GM12892 (cell line): Measurements from ENCODE around the gene ELMOD3.
"Not testable (repeated sequence)": the region's sequence is repeated elsewhere in the genome, so short reads cannot be mapped to it uniquely, and the experiment has no call there.

Experiments used
- DNase-seq: peaks from one replicate; pipeline ENCODE4 v3.0.0; 2011; ENCODE audit not compliant: insufficient read length
- FAIRE-seq: peaks from 2 replicates; lab custom pipeline; 2011; peaks lifted over from hg19 to GRCh38; lab: Jason Lieb, UNC
- POLR2A ChIP-seq: IDR thresholded peaks from 2 replicates; pipeline ENCODE4 v1.6.1; 2011; ENCODE audit warnings: low read depth, low read length, control low read depth
- POLR2AphosphoS5 ChIP-seq: IDR thresholded peaks from 2 replicates; pipeline ENCODE4 v1.6.1; 2011; ENCODE audit warnings: low read depth, low read length, control low read depth
- TAF1 ChIP-seq: IDR thresholded peaks from 2 replicates; pipeline ENCODE4 v1.6.1; 2011; ENCODE audit warnings: low read depth, mild to moderate bottlenecking, control low read depth, low read length, borderline replicate concordance

Gene ELMOD3

DNA sequence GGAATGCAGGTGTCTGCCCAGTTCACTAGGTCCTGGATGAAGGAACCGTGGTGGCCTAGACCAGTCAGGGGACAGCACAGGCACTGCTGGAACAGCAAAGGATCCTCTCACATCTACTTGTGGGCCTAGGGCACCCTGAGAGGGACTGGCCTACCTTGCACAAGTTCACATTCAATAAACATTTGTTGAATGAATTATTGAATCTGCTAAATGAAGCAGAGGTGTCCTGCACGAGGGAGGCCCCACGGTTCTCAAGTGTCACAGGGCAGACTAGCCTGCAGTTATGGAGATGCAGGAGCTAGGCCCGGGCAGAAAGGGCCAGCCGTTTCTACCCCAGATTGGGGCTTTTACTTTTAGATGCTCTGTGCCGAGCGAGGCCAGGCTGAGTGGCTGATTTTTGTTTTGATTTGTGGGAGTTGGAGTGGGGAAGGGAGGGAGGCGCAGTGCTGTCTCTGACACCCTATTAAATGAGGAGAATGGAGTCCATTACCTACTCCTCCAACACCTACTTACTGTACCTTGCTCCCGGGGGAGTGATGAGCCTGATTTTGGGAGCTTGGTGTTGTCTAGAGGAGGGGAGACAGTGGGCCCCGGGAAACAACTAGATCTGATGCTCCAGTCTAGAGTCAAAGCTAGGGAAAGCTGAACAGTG, 82.4 kb downstream of the ELMOD3 start:
- FAIRE-seq (peak; percentile 14), DNase-seq (no peak)
- TF ChIP-seq POLR2A (no peak), POLR2AphosphoS5 (no peak), TAF1 (no peak)

DNA sequence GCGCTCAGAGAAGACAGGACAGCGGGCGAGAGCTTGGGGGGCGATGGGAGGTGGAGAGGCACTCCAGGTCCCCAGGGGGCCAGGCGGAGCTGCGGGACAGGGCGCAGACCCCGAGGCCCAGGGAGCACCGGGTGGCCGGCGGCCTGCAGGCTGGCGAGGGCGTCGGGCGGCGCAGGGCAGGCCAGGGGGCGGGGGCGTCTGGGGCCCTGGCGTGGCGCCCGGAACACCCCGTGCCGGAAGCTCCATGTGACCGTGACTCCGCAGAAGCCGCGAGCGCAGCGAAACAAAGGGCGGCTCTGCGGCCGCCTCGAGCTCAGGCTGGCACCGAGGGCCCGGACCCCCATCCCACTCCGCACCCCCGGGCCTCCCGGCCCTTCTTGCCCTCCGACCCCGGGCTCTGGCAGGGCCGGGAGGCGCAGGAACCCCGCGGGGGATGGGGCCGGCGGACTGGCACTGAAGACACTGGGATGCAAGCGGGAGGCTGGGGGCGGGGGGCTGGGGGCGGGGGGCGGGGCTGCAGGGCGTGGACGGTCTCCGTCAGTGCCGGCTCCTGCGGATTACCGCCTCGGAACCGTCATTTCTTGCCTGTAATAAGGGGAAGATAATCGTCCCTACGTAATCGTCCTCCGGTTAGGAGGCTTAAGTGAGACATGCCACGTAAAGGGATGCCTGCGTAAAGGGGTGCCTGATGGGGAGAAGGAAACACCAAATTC, 83.1 kb downstream of the ELMOD3 start:
- DNase-seq (peak; percentile 90), FAIRE-seq (peak; percentile 77)
- TF ChIP-seq POLR2AphosphoS5 (peak; percentile 68), TAF1 (no peak), POLR2A (peak; percentile 67)

DNA sequence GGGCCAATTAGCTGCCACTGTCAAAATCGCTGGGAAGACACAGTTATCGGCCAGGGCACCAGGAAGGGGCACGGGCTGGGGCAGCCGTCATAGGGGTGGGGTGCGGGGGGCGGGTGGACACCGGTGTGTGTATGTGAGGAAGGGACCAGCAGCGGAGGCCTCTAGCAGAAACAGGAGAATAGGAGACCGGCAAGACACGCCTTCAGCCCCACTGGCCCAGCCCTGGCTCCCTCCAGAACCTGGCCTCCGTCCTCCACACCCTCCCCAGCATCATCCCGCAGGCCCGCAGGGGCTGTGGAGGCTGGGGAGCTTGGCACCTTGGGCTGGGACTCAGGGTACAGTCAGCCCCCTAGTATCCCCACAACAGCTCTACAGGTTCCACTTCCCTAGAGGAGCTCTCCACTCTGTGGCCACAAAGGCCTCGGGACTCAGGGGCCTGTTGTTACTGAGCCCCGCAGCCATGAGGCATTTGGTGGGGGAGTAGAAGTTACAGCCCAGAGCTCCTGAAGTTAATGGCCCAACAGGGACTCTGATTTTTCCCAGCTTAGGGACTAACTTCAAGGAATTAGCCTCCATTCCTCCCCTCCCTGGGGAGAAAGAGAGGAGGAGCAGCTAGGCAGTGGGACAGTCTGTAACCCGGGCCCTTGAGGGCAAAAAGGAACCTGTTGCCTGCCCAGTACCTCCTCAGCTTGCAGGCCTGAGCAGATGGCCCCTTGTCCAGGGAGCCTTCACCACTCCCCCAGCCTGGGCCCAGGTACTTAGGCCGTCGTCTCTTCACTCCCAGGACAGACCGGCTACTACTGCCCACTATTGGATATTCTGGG, 83.8 kb downstream of the ELMOD3 start:
- no peak for FAIRE-seq
- no peak for TF ChIP-seq POLR2A
- no peak for TF ChIP-seq POLR2AphosphoS5
- TF ChIP-seq TAF1 = no peak
- DNase-seq = no peak

DNA sequence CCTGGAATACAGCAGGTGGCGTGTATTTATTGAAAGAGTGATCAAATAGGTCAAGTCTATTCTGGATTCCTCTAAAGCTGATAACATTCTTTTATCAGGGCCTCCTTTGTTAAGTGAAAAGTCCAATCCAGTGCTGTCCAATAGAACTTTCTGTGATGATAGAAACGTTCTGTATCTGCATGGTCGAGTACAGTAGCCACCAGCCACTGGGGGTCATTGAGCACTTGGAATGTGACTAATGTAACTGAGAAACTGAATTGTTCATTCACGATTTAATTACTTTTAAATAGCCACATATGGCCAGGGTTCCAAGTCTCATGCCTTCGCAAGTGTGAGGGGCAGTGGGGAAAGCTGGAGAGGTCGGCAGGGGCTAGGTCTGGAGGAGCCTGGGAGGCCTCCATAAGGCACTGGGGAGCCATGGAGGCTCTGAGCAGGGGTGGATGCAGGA, 84.5 kb downstream of the ELMOD3 start:
- TF ChIP-seq POLR2AphosphoS5 (no peak), POLR2A (no peak), TAF1 (no peak)
- no peak for DNase-seq
- FAIRE-seq = no peak

DNA sequence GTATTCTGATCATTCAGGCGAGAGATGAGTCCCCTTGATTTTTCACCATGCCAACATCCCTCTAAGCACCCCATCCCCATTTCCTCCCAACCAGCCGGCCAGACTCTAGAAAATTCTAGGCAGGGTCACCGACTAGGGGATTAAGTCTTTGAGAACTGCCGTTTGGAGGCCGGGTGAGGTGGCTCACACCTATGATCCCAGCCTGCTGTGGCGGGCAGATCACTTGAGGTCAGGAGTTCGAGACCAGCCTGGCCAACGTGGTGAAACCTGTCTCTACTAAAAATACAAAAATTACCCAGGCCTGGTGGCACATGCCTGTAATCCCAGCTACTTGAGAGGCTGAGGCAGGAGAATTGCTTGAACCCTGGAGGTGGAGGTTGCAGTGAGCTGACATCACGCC, 85.0 kb downstream of the ELMOD3 start:
- not testable (repeated sequence) for FAIRE-seq, DNase-seq

DNA sequence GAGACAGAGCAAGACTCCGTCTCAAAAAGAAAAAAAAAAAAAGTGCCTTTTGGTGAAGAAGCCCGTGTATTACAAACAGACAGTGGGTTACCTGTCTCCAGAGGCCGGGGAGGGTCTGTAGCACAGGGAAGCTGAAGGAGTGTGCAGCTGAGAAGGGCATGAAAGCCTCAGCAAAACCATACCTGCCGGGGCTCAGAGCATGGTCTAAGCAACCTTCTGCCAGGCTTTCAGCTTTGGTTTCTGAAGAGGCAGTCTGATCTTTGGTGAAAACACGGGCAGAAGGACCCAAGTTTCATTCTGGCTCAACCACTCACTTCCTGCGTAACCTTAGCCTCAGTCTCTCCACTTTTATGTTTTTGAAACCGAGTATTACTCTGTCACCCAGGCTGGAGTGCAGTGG, 85.4 kb downstream of the ELMOD3 start:
- TF ChIP-seq TAF1 = no peak
- no peak for TF ChIP-seq POLR2AphosphoS5
- no peak for TF ChIP-seq POLR2A
- FAIRE-seq (no peak), DNase-seq (no peak)

DNA sequence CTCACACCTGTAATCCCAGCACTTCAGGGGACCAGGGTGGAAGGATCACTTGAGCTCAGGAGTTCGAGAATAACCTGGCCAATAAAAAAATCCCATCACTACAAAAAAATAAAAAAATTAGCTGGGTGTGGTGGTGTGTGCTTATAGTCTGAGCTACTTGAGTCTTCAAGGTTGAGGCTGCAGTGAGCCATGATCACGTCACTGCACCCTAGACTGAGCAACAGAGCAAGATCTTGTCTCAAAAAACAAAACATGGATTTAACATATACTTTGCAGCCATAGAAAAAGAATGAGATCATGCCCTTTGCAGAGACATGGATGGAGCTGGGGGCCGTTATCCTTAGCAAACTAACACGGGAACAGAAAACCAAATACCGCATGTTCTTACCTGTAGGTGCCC, 86.2 kb downstream of the ELMOD3 start:
- TF ChIP-seq POLR2A (no peak), TAF1 (no peak), POLR2AphosphoS5 (no peak)
- FAIRE-seq (no peak), DNase-seq (no peak)
